Mesendoderm (in vitro differentiated cells): ENCODE measurements around the gene SHF.

ENCODE experiments used
- DNase-seq: peaks from one replicate; pipeline ENCODE4 v3.0.0; 2013
- H2AK5ac ChIP-seq: 2 replicates; pipeline ENCODE4 v1.6.1; 2013; ENCODE audit warnings: low read length, inconsistent platforms
- H2BK120ac ChIP-seq: 2 replicates; pipeline ENCODE4 v1.6.1; 2013; ENCODE audit warnings: low read depth, mild to moderate bottlenecking, low read length, moderate library complexity, mixed read lengths
- H2BK15ac ChIP-seq: replicated peaks from 2 replicates; pipeline ENCODE4 v1.6.1; 2013; ENCODE audit warnings: low read depth, mild to moderate bottlenecking, moderate library complexity
- H2BK5ac ChIP-seq: 2 replicates; pipeline ENCODE4 v1.6.1; 2013; ENCODE audit warnings: low read length, inconsistent platforms
- H3K18ac ChIP-seq: 2 replicates; pipeline ENCODE4 v1.6.1; 2013; ENCODE audit warnings: mild to moderate bottlenecking, low read length, mixed read lengths
- H3K23ac ChIP-seq: one replicate; pipeline ENCODE4 v1.6.1; 2013; ENCODE audit warnings: low read length
- H3K27ac ChIP-seq: 2 replicates; pipeline ENCODE4 v1.5.1; 2013; ENCODE audit warnings: low read depth, mild to moderate bottlenecking, inconsistent platforms, low read length, moderate library complexity
- H3K27me3 ChIP-seq: 2 replicates; pipeline ENCODE4 v1.6.1; 2013; ENCODE audit warnings: low read length, control low read depth, mild to moderate bottlenecking, inconsistent platforms; ENCODE audit not compliant: insufficient read depth, poor library complexity
- H3K36me3 ChIP-seq: 2 replicates; pipeline ENCODE4 v1.6.1; 2013; ENCODE audit warnings: low read length, inconsistent platforms; ENCODE audit not compliant: control insufficient read depth, insufficient read depth
- H3K4ac ChIP-seq: one replicate; pipeline ENCODE4 v1.6.1; 2013; ENCODE audit warnings: low read depth, mild to moderate bottlenecking, low read length, moderate library complexity
- H3K4me1 ChIP-seq: 2 replicates; pipeline ENCODE4 v1.6.1; 2013; ENCODE audit warnings: low read depth, low read length, inconsistent platforms; ENCODE audit not compliant: control insufficient read depth
- H3K4me2 ChIP-seq: 2 replicates; pipeline ENCODE4 v1.6.1; 2013; ENCODE audit warnings: low read length
- H3K4me3 ChIP-seq: 2 replicates; pipeline ENCODE4 v1.5.1; 2013; ENCODE audit warnings: mild to moderate bottlenecking, low read length
- H3K56ac ChIP-seq: one replicate; pipeline ENCODE4 v1.6.1; 2013; ENCODE audit warnings: low read length
- H3K79me1 ChIP-seq: 2 replicates; pipeline ENCODE4 v1.6.1; 2013; ENCODE audit warnings: low read length, inconsistent platforms
- H3K79me2 ChIP-seq: 2 replicates; pipeline ENCODE4 v1.6.1; 2013; ENCODE audit warnings: mild to moderate bottlenecking, low read length; ENCODE audit not compliant: control insufficient read depth, insufficient read depth
- H3K9ac ChIP-seq: 2 replicates; pipeline ENCODE4 v1.6.1; 2013; ENCODE audit warnings: low read length, inconsistent platforms
- H4K5ac ChIP-seq: one replicate; pipeline ENCODE4 v1.6.1; 2013; ENCODE audit warnings: low read length
- H4K8ac ChIP-seq: one replicate; pipeline ENCODE4 v1.6.1; 2013; ENCODE audit warnings: low read depth, mild to moderate bottlenecking, control low read depth, low read length, moderate library complexity
- WGBS: extraction: QIAGEN DNeasy Blood & Tissue Kit; methylation state at CpG from one replicate; pipeline ENCODE4 v1.1.7; 2013; ENCODE audit warnings: low lambda C conversion rate, missing lambda C conversion rate; ENCODE audit not compliant: insufficient coverage; ENCODE audit errors: extremely low coverage; 5-methylcytosine and 5-hydroxymethylcytosine counted together

Gene SHF

GRCh38 chr15:45187578-45187893 lies 230 bp downstream of the SHF start:
- Histone ChIP-seq H3K79me2 (peaks cover 13% of the 10 kb centered on the region), H3K18ac (peak overlapping the region; percentile 94), H3K23ac (no peak overlapping the region), H2BK15ac (no peak overlapping the region), H3K4me3 (peak overlapping the region; percentile 69), H3K36me3 (no peaks in the 10 kb centered on the region), H3K4me1 (peaks cover 12% of the 10 kb centered on the region), H3K4me2 (no peak overlapping the region), H3K27me3 (peaks cover 5% of the 10 kb centered on the region), H4K8ac (no peak overlapping the region), H4K5ac (no peak overlapping the region), H2AK5ac (no peak overlapping the region), H3K79me1 (peaks cover 20% of the 10 kb centered on the region), H3K56ac (peak overlapping the region; percentile 63), H3K27ac (peak overlapping the region; percentile 22), H3K9ac (peak overlapping the region; percentile 64), H3K4ac (peak overlapping the region; percentile 91), H2BK120ac (peak overlapping the region; percentile 74), H2BK5ac (no peak overlapping the region)
- DNase-seq, result no peak
- WGBS, result no CpG with 5 or more reads among the region's 43 CpGs

- H3K36me3 ChIP-seq, result no peaks in the 10 kb centered on the region
- peak overlapping the region; percentile 74 for H2BK120ac ChIP-seq
- no peak overlapping the region for H4K8ac ChIP-seq
- H4K5ac ChIP-seq, result no peak overlapping the region
- peak overlapping the region; percentile 64 for H3K9ac ChIP-seq
- H2BK5ac ChIP-seq, result no peak overlapping the region
- H3K23ac ChIP-seq, result no peak overlapping the region
- H2BK15ac ChIP-seq, result no peak overlapping the region
- WGBS, result no CpG with 5 or more reads among the region's 42 CpGs
- H3K27ac ChIP-seq, result peak overlapping the region; percentile 22
- peak overlapping the region; percentile 91 for H3K4ac ChIP-seq
- peak overlapping the region; percentile 38 for H3K4me2 ChIP-seq
- H3K4me3 ChIP-seq, result peak overlapping the region; percentile 69
- H3K27me3 ChIP-seq, result peaks cover 5% of the 10 kb centered on the region
- H3K4me1 ChIP-seq, result peaks cover 13% of the 10 kb centered on the region
- peak; percentile 48 for DNase-seq
- peak overlapping the region; percentile 63 for H3K56ac ChIP-seq
- H3K79me2 ChIP-seq, result peaks cover 13% of the 10 kb centered on the region
- peak overlapping the region; percentile 94 for H3K18ac ChIP-seq
- peaks cover 22% of the 10 kb centered on the region for H3K79me1 ChIP-seq
- H2AK5ac ChIP-seq, result peak overlapping the region; percentile 15
These were observed 792 bp downstream of the SHF start for GRCh38 chr15:45186771-45187577.

- Histone ChIP-seq H4K8ac (no peak overlapping the region), H3K9ac (peak overlapping the region; percentile 64), H3K23ac (no peak overlapping the region), H3K4me2 (peak overlapping the region; percentile 38), H2BK120ac (no peak overlapping the region), H3K27me3 (peaks cover 5% of the 10 kb centered on the region), H3K79me2 (peaks cover 13% of the 10 kb centered on the region), H2AK5ac (peak overlapping the region; percentile 15), H3K18ac (no peak overlapping the region), H2BK15ac (no peak overlapping the region), H3K4me3 (peak overlapping the region; percentile 69), H3K4me1 (peaks cover 14% of the 10 kb centered on the region), H2BK5ac (no peak overlapping the region), H3K4ac (no peak overlapping the region), H4K5ac (no peak overlapping the region), H3K56ac (peak overlapping the region; percentile 63), H3K36me3 (no peaks in the 10 kb centered on the region), H3K27ac (no peak overlapping the region), H3K79me1 (peaks cover 26% of the 10 kb centered on the region)
- DNase-seq, result peak; percentile 50
- no CpG with 5 or more reads among the region's 8 CpGs for WGBS
These were observed 1.6 kb downstream of the SHF start for GRCh38 chr15:45185903-45186770.

GRCh38 chr15:45185069-45185779 lies 2.5 kb downstream of the SHF start:
- Histone ChIP-seq H3K27ac (no peak overlapping the region), H3K9ac (no peak overlapping the region), H3K4ac (no peak overlapping the region), H2BK120ac (no peak overlapping the region), H3K18ac (no peak overlapping the region), H3K4me3 (no peak overlapping the region), H3K4me2 (no peak overlapping the region), H3K56ac (no peak overlapping the region), H2BK15ac (no peak overlapping the region), H3K79me2 (peaks cover 13% of the 10 kb centered on the region), H3K79me1 (peaks cover 31% of the 10 kb centered on the region), H3K4me1 (peaks cover 14% of the 10 kb centered on the region), H4K5ac (no peak overlapping the region), H2AK5ac (no peak overlapping the region), H4K8ac (no peak overlapping the region), H3K27me3 (peaks cover 5% of the 10 kb centered on the region), H3K23ac (no peak overlapping the region), H3K36me3 (no peaks in the 10 kb centered on the region), H2BK5ac (no peak overlapping the region)
- WGBS, result no CpG with 5 or more reads among the region's 3 CpGs
- DNase-seq, result no peak

GRCh38 chr15:45184562-45185041 lies 3.2 kb downstream of the SHF start:
- no peak overlapping the region for H3K56ac ChIP-seq
- H3K4ac ChIP-seq, result no peak overlapping the region
- H2BK120ac ChIP-seq, result no peak overlapping the region
- H2BK5ac ChIP-seq, result no peak overlapping the region
- no peak overlapping the region for H2BK15ac ChIP-seq
- H2AK5ac ChIP-seq, result no peak overlapping the region
- H3K4me1 ChIP-seq, result peaks cover 14% of the 10 kb centered on the region
- H3K4me2 ChIP-seq, result no peak overlapping the region
- H3K27me3 ChIP-seq, result peaks cover 5% of the 10 kb centered on the region
- H3K4me3 ChIP-seq, result no peak overlapping the region
- H3K27ac ChIP-seq, result no peak overlapping the region
- DNase-seq, result no peak
- no peak overlapping the region for H3K9ac ChIP-seq
- peaks cover 33% of the 10 kb centered on the region for H3K79me1 ChIP-seq
- H4K5ac ChIP-seq, result no peak overlapping the region
- H3K23ac ChIP-seq, result no peak overlapping the region
- H3K79me2 ChIP-seq, result peaks cover 13% of the 10 kb centered on the region
- no CpG with 5 or more reads among the region's 9 CpGs for WGBS
- no peak overlapping the region for H4K8ac ChIP-seq
- no peak overlapping the region for H3K18ac ChIP-seq
- H3K36me3 ChIP-seq, result no peaks in the 10 kb centered on the region
